IMR-90 (cell line): ENCODE measurements around the gene SLC9B2. TPM values are rescaled to one million over a fixed set of nuclear protein-coding genes. Genes with fewer than 3 reads are reported as not detected.

ENCODE experiments used
- ATAC-seq: fragments of 200-7000 bp; cut with Tn5 transposase; 2 replicates; pipeline ENCODE4 v1.9.1; 2020; ENCODE audit warnings: low read depth, mild to moderate bottlenecking, moderate library complexity
- Bru-seq: library from RNA; stranded (reverse); fragments of 400-500 nt; gene quantifications from one replicate; lab custom pipeline; 2021; lab: Mats Ljungman, UMichigan
- BruChase-seq, 2 experiments: library from RNA; stranded (reverse); fragments of 400-500 nt; gene quantifications; one replicate each; lab custom pipeline; 2021; lab: Mats Ljungman, UMichigan
- BruUV-seq: library from RNA; stranded (reverse); fragments of 400-500 nt; replicated peaks from 2 replicates; lab custom pipeline; 2021; lab: Mats Ljungman, UMichigan
- CTCF ChIA-PET: fragments of 300-600 bp; formaldehyde crosslinking; extraction: SDS; loops from one replicate; lab custom pipeline; 2021; ENCODE audit warnings: antibody characterized with exemption; lab: Yijun Ruan, JAX
- POLR2A ChIA-PET: fragments of 300-600 bp; sonication (Branson Sonifier 250); formaldehyde crosslinking; loops from one replicate; lab custom pipeline; 2022; ENCODE audit warnings: antibody characterized with exemption; ENCODE audit not compliant: unreplicated experiment; lab: Charles Lee
- DNase-seq: peaks from one replicate; pipeline ENCODE4 v3.0.0; 2013
- H2AFZ ChIP-seq: replicated peaks from 2 replicates; pipeline ENCODE3; 2013; ENCODE audit warnings: low read length, mild to moderate bottlenecking; ENCODE audit not compliant: poor library complexity
- H2AK5ac ChIP-seq: 2 replicates; pipeline ENCODE4 v1.6.1; 2013; ENCODE audit warnings: low read depth, low read length, inconsistent platforms
- H2AK9ac ChIP-seq: replicated peaks from 2 replicates; pipeline ENCODE3; 2013; ENCODE audit warnings: mild to moderate bottlenecking, low read depth, low read length, moderate library complexity; ENCODE audit not compliant: poor library complexity
- H2BK120ac ChIP-seq: 2 replicates; pipeline ENCODE4 v1.6.1; 2013; ENCODE audit warnings: low read depth, low read length, inconsistent platforms
- H2BK15ac ChIP-seq: 3 replicates; pipeline ENCODE4 v1.6.1; 2013; ENCODE audit warnings: low read depth, low read length, inconsistent platforms
- H2BK20ac ChIP-seq: 2 replicates; pipeline ENCODE4 v1.6.1; 2013; ENCODE audit warnings: low read depth, mild to moderate bottlenecking, inconsistent platforms, low read length, moderate library complexity
- H2BK5ac ChIP-seq: 2 replicates; pipeline ENCODE4 v1.6.1; 2013; ENCODE audit warnings: mild to moderate bottlenecking, low read depth, low read length, inconsistent platforms; ENCODE audit not compliant: poor library complexity, severe bottlenecking
- H3K14ac ChIP-seq: replicated peaks from 2 replicates; pipeline ENCODE4 v1.6.1; 2013; ENCODE audit warnings: low read depth, low read length, inconsistent platforms
- H3K18ac ChIP-seq: 2 replicates; pipeline ENCODE4 v1.6.1; 2013; ENCODE audit warnings: low read depth, low read length, control low read depth
- H3K23ac ChIP-seq: 2 replicates; pipeline ENCODE4 v1.6.1; 2013; ENCODE audit warnings: low read depth, low read length, inconsistent platforms
- H3K27ac ChIP-seq: 2 replicates; pipeline ENCODE4 v1.5.1; 2013; ENCODE audit warnings: mild to moderate bottlenecking, control low read depth, low read length; ENCODE audit not compliant: insufficient read depth
- H3K27me3 ChIP-seq: 2 replicates; pipeline ENCODE4 v1.6.1; 2013; ENCODE audit warnings: low read length; ENCODE audit not compliant: control insufficient read depth, insufficient read depth
- H3K36me3 ChIP-seq: 2 replicates; pipeline ENCODE4 v1.6.1; 2013; ENCODE audit warnings: low read length, mixed read lengths; ENCODE audit not compliant: control insufficient read depth, insufficient read depth
- H3K4ac ChIP-seq: 2 replicates; pipeline ENCODE4 v1.6.1; 2013; ENCODE audit warnings: low read depth, low read length, inconsistent platforms
- H3K4me1 ChIP-seq: 2 replicates; pipeline ENCODE4 v1.6.1; 2013; ENCODE audit warnings: low read length, mixed read lengths; ENCODE audit not compliant: control insufficient read depth, insufficient read depth
- H3K4me2 ChIP-seq: 2 replicates; pipeline ENCODE4 v1.6.1; 2013; ENCODE audit warnings: low read depth, mild to moderate bottlenecking, control low read depth, low read length, moderate library complexity
- H3K4me3 ChIP-seq: 2 replicates; pipeline ENCODE4 v1.5.1; 2013; ENCODE audit warnings: low read depth, mild to moderate bottlenecking, control low read depth, low read length, moderate library complexity; ENCODE audit not compliant: insufficient read depth
- H3K56ac ChIP-seq: 2 replicates; pipeline ENCODE4 v1.6.1; 2013; ENCODE audit warnings: low read length, inconsistent platforms; ENCODE audit not compliant: insufficient read depth; ENCODE audit errors: extremely low read depth
- H3K79me1 ChIP-seq, 2 experiments: 2 replicates each; pipeline ENCODE4 v1.6.1; 2013; ENCODE audit warnings: low read length in 2 of 2, inconsistent platforms in 1 of 2, low read depth in 1 of 2
- H3K9ac ChIP-seq: 2 replicates; pipeline ENCODE4 v1.6.1; 2013; ENCODE audit warnings: low read depth, low read length, control low read depth
- H3K9me1 ChIP-seq: 2 replicates; pipeline ENCODE4 v1.6.1; 2013; ENCODE audit warnings: low read length, inconsistent platforms; ENCODE audit not compliant: insufficient read depth
- H3K9me3 ChIP-seq: 2 replicates; pipeline ENCODE4 v1.6.1; 2013; ENCODE audit warnings: low read length; ENCODE audit not compliant: control insufficient read depth, insufficient read depth
- H4K20me1 ChIP-seq: 2 replicates; pipeline ENCODE4 v1.6.1; 2013; ENCODE audit warnings: low read length, inconsistent platforms; ENCODE audit not compliant: insufficient read depth
- H4K5ac ChIP-seq: 2 replicates; pipeline ENCODE4 v1.6.1; 2013; ENCODE audit warnings: mild to moderate bottlenecking, low read depth, low read length, control low read depth
- H4K8ac ChIP-seq, 2 experiments: 2 replicates each; pipeline ENCODE4 v1.6.1; 2013; ENCODE audit warnings: low read depth in 2 of 2, low read length in 2 of 2, control low read depth in 1 of 2, inconsistent platforms in 1 of 2
- H4K91ac ChIP-seq: 2 replicates; pipeline ENCODE4 v1.6.1; 2013; ENCODE audit warnings: low read depth, low read length, inconsistent platforms; ENCODE audit not compliant: insufficient read depth
- MAZ ChIP-seq: IDR thresholded peaks from 2 replicates; pipeline ENCODE4 v1.6.1; 2012; ENCODE audit warnings: low read depth, mild to moderate bottlenecking, low read length, improper control_type of control experiment, moderate library complexity, borderline replicate concordance
- NFE2L2 ChIP-seq: fragments of 150-350 bp; IDR thresholded peaks from 2 replicates; pipeline ENCODE4 v1.6.1; 2016; ENCODE audit warnings: low read depth, mild to moderate bottlenecking, low read length
- RAD21 ChIP-seq: IDR thresholded peaks from 2 replicates; pipeline ENCODE4 v1.6.1; 2012; ENCODE audit warnings: low read length, improper control_type of control experiment
- RCOR1 ChIP-seq: IDR thresholded peaks from 2 replicates; pipeline ENCODE4 v1.6.1; 2012; ENCODE audit warnings: mild to moderate bottlenecking, low read length, improper control_type of control experiment; ENCODE audit not compliant: insufficient replicate concordance
- RFX5 ChIP-seq: IDR thresholded peaks from 2 replicates; pipeline ENCODE4 v1.8.0; 2012; ENCODE audit warnings: low read depth, mild to moderate bottlenecking, low read length, moderate library complexity
- WGBS, 2 experiments: methylation state at CpG; one replicate each; pipeline versions ENCODE4 v1.1.5 to v1.1.7; 2013; ENCODE audit warnings: missing lambda C conversion rate in 2 of 2; ENCODE audit not compliant: insufficient read length in 1 of 2; ENCODE audit errors: extremely low coverage in 2 of 2; 5-methylcytosine and 5-hydroxymethylcytosine counted together
- dilution Hi-C: fragments of 300-500 bp; cut with HindIII; formaldehyde crosslinking; loops from one replicate; pipeline ENCODE4 v1.14.3; 2018; ENCODE audit warnings: low sequenced_read_pairs; ENCODE audit not compliant: unreplicated experiment
- in situ Hi-C: fragments of 300-500 bp; cut with MboI; formaldehyde crosslinking; loops from 3 replicates; pipeline ENCODE4 v1.14.3; 2019; ENCODE audit warnings: low sequenced_read_pairs, inconsistent platforms, mixed read lengths
- intact Hi-C: fragments of 100-400 bp; cut with micrococcal nuclease; formaldehyde crosslinking; loops from 2 replicates; pipeline ENCODE4 v1.10.0; 2022
- long read RNA-seq: library from polyadenylated mRNA; unstranded; transcript quantifications from one replicate; pipeline ENCODE4 v2.0.0, GENCODE V29; 2021; ENCODE audit not compliant: unreplicated experiment
- polyA plus RNA-seq, 3 experiments: library from polyadenylated mRNA; depleted of rRNA; stranded (reverse); fragments of >200 nt; gene quantifications; 2 replicates each; pipeline ENCODE4 v1.2.3, GENCODE V29; 2012; ENCODE audit warnings: low replicate concordance in 1 of 3
- total RNA-seq: library from RNA; depleted of rRNA; stranded (reverse); fragments of >200 nt; gene quantifications from 2 replicates; pipeline ENCODE4 v1.2.3, GENCODE V29; 2012; rRNA removed
- TF ChIP-seq, protein P1 (sequence below): fragments of 150-350 bp; IDR thresholded peaks from 2 replicates; pipeline ENCODE4 v1.6.1; 2016; ENCODE audit warnings: low read depth, mild to moderate bottlenecking, low read length, moderate library complexity, borderline replicate concordance
- TF ChIP-seq, protein P2 (sequence below): fragments of 150-350 bp; IDR thresholded peaks from 2 replicates; pipeline ENCODE4 v1.6.1; 2017; ENCODE audit warnings: mild to moderate bottlenecking, antibody characterized with exemption, low read length, low read depth
- TF ChIP-seq, protein P3 (sequence below): conservative IDR thresholded peaks from 2 replicates; pipeline ENCODE4 v1.5.1; 2012; ENCODE audit warnings: mild to moderate bottlenecking, low read depth, low read length, improper control_type of control experiment

SLC9B2 gene, protein sequence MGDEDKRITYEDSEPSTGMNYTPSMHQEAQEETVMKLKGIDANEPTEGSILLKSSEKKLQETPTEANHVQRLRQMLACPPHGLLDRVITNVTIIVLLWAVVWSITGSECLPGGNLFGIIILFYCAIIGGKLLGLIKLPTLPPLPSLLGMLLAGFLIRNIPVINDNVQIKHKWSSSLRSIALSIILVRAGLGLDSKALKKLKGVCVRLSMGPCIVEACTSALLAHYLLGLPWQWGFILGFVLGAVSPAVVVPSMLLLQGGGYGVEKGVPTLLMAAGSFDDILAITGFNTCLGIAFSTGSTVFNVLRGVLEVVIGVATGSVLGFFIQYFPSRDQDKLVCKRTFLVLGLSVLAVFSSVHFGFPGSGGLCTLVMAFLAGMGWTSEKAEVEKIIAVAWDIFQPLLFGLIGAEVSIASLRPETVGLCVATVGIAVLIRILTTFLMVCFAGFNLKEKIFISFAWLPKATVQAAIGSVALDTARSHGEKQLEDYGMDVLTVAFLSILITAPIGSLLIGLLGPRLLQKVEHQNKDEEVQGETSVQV
- total RNA-seq = 9.0 and 11.4 TPM in 2 replicates
- polyA plus RNA-seq (2012; rRNA removed) = 5.5 and 5.7 TPM in 2 replicates
- 1.5 and 1.9 TPM in 2 replicates for polyA plus RNA-seq (2012; cell fraction: cytosol; rRNA removed)
- polyA plus RNA-seq (2012; cell fraction: nucleus; rRNA removed; ENCODE audit: low replicate concordance) = 2.0 and 4.7 TPM in 2 replicates
- percentile 56 among the genes with signal in this experiment for Bru-seq, nascent RNA
- percentile 49 among the genes with signal in this experiment for BruChase-seq, experiment 1, labeled RNA remaining after a 6-hour chase
- BruChase-seq, experiment 2, labeled RNA remaining after a 2-hour chase = percentile 47 among the genes with signal in this experiment
- long read RNA-seq, partial matches to known transcripts = 2 of 10 reads
- long read RNA-seq, other reads (novel, unspliced or antisense) = 3 of 10 reads

DNA sequence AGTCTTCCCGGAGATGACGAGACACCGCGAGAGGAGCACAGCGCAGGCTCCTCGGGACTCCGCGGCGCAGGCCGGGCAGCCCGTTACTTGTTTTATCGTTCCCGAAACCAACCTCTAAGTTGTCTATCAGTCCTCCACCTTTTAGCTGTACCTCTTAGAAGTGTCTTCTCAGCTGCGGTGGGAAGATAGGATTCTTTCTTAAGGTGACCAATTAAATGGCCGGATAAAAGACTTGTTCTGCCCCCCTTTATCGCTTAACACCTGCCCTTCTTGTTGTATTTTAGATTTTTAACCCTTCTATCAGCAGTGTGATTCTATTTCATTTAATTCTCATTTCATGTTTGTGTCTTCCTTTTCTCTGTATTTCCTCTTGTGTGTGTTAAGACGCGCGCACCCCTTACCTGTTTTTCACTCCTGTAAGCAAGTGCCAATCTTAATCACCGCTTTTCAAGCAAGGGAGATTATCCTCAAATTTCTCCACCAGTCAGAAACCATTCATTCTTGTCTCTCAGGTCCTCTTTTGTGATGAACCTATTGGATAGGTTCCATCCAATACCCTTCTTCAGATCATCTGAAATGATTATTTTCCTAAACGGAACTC, at the start of gene SLC9B2:
SLC9B2 (minus strand) TSS at position 15 of the 601 bp plus-strand sequence. CDS start 9,211 bp downstream, outside the sequence.
- Histone ChIP-seq H3K4me3 (peak within 1 kb of the TSS; percentile 76), H3K27me3 (no peaks in the 10 kb centered on the region), H3K18ac (peak within 1 kb of the TSS; percentile 87), H3K56ac (peak within 1 kb of the TSS; percentile 94), H3K79me1 (peaks cover 13 to 17% of the 10 kb centered on the region in 2 experiments), H3K9me3 (no peaks in the 10 kb centered on the region), H3K23ac (peak within 1 kb of the TSS; percentile 64), H4K8ac (peak within 1 kb of the TSS; percentile 91 to 96), H3K14ac (peak within 1 kb of the TSS; percentile 72), H3K9ac (peak within 1 kb of the TSS; percentile 76), H4K91ac (peak within 1 kb of the TSS; percentile 84), H2BK15ac (peak within 1 kb of the TSS; percentile 61; the same call in 2 of the 3 replicates), H2BK120ac (peak within 1 kb of the TSS; percentile 80), H3K4me1 (peaks cover 2% of the 10 kb centered on the region; the same call in 1 of the 2 replicates), H3K4me2 (peak within 1 kb of the TSS; percentile 95), H2BK5ac (peak within 1 kb of the TSS; percentile 63), H2AFZ (peak within 1 kb of the TSS; percentile 93), H4K20me1 (no peaks in the 10 kb centered on the region), H2AK9ac (peak within 1 kb of the TSS; percentile 82), H3K9me1 (peaks cover 6% of the 10 kb centered on the region; the same call in 1 of the 2 replicates), H3K27ac (peak within 1 kb of the TSS; percentile 71), H3K36me3 (peaks cover 3% of the 10 kb centered on the region; the same call in 1 of the 2 replicates), H3K4ac (peak within 1 kb of the TSS; percentile 33), H2AK5ac (no peak within 1 kb of the TSS), H4K5ac (peak within 1 kb of the TSS; percentile 89), H2BK20ac (no peak within 1 kb of the TSS)
- no TSS peak for BruUV-seq
- ChIA-PET POLR2A (interaction anchor here (0.7 to 0.8 kb wide), 2 partner anchors 14 to 39 kb away, joined by 3 to 7 read pairs; no protein-coding TSS in a partner anchor), CTCF (interaction anchor here (0.9 to 1.2 kb wide), 2 partner anchors 23 to 67 kb away, joined by 3 read pairs; partner anchors contain the start of gene BDH2)
- intact Hi-C loops (loop anchor here (5.0 kb wide), 2 partner anchors 60 to 455 kb away; partner anchors contain the start of gene SLC9B1), dilution Hi-C loops (no loop called here), in situ Hi-C loops (no loop called here)
- ATAC-seq = peak; percentile 88; the same call in 1 of the 2 replicates
- WGBS, 2 experiments = 40% methylated on average over 1 of the region's 21 CpGs; no CpG with 5 or more reads in 1 of the 2 experiments
- no peak for DNase-seq
- TF ChIP-seq, protein P1, sequence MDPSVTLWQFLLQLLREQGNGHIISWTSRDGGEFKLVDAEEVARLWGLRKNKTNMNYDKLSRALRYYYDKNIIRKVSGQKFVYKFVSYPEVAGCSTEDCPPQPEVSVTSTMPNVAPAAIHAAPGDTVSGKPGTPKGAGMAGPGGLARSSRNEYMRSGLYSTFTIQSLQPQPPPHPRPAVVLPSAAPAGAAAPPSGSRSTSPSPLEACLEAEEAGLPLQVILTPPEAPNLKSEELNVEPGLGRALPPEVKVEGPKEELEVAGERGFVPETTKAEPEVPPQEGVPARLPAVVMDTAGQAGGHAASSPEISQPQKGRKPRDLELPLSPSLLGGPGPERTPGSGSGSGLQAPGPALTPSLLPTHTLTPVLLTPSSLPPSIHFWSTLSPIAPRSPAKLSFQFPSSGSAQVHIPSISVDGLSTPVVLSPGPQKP = no peak
- no peak for TF ChIP-seq RCOR1
- TF ChIP-seq, protein P2, sequence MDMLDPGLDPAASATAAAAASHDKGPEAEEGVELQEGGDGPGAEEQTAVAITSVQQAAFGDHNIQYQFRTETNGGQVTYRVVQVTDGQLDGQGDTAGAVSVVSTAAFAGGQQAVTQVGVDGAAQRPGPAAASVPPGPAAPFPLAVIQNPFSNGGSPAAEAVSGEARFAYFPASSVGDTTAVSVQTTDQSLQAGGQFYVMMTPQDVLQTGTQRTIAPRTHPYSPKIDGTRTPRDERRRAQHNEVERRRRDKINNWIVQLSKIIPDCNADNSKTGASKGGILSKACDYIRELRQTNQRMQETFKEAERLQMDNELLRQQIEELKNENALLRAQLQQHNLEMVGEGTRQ = no peak
- no peak for TF ChIP-seq RFX5
- TF ChIP-seq RAD21 = no peak
- TF ChIP-seq MAZ = no peak
- TF ChIP-seq, protein P3, sequence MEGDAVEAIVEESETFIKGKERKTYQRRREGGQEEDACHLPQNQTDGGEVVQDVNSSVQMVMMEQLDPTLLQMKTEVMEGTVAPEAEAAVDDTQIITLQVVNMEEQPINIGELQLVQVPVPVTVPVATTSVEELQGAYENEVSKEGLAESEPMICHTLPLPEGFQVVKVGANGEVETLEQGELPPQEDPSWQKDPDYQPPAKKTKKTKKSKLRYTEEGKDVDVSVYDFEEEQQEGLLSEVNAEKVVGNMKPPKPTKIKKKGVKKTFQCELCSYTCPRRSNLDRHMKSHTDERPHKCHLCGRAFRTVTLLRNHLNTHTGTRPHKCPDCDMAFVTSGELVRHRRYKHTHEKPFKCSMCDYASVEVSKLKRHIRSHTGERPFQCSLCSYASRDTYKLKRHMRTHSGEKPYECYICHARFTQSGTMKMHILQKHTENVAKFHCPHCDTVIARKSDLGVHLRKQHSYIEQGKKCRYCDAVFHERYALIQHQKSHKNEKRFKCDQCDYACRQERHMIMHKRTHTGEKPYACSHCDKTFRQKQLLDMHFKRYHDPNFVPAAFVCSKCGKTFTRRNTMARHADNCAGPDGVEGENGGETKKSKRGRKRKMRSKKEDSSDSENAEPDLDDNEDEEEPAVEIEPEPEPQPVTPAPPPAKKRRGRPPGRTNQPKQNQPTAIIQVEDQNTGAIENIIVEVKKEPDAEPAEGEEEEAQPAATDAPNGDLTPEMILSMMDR = no peak
- no peak for TF ChIP-seq NFE2L2
